HG03378 (cell line): ENCODE measurements around the gene GEMIN8.

Source experiments
- ATAC-seq: cut with Tn5 transposase; IDR thresholded peaks from one replicate; pipeline ENCODE4 v1.9.1; 2021; ENCODE audit warnings: mild to moderate bottlenecking, moderate library complexity; ENCODE audit not compliant: unreplicated experiment

The GEMIN8 gene

GRCh38 chrX:14017399-14017798, 12.3 kb downstream of the GEMIN8 start:
- ATAC-seq: no peak

GRCh38 chrX:14015941-14016340, 13.8 kb downstream of the GEMIN8 start:
- no peak for ATAC-seq

- no peak for ATAC-seq
Measured at GRCh38 chrX:14015294-14015693, 14.4 kb downstream of the GEMIN8 start.

- ATAC-seq: no peak
Measured at GRCh38 chrX:14014526-14014925, 15.2 kb downstream of the GEMIN8 start.

GRCh38 chrX:14013054-14013453, 16.6 kb downstream of the GEMIN8 start:
- ATAC-seq: no peak

GRCh38 chrX:14010566-14010965, 19.1 kb downstream of the GEMIN8 start:
- no peak for ATAC-seq

GRCh38 chrX:14006540-14006939, 23.2 kb downstream of the GEMIN8 start:
- ATAC-seq: no peak

- ATAC-seq: no peak
Measured at GRCh38 chrX:14003876-14004425, 25.7 kb downstream of the GEMIN8 start.

- no peak for ATAC-seq
Measured at GRCh38 chrX:14003028-14003427, 26.7 kb downstream of the GEMIN8 start.

- ATAC-seq: no peak
Measured at GRCh38 chrX:13996650-13997049, 33.0 kb downstream of the GEMIN8 start.

GRCh38 chrX:13994536-13995080, 35.1 kb downstream of the GEMIN8 start:
- no peak for ATAC-seq

GRCh38 chrX:13994104-13994503, 35.6 kb downstream of the GEMIN8 start:
- no peak for ATAC-seq

GRCh38 chrX:13990126-13990800, 39.4 kb downstream of the GEMIN8 start:
- ATAC-seq: no peak

- no peak for ATAC-seq
Measured at GRCh38 chrX:13985697-13986435, 43.8 kb downstream of the GEMIN8 start.

- no peak for ATAC-seq
Measured at GRCh38 chrX:13983734-13984133, 46.0 kb downstream of the GEMIN8 start.

- no peak for ATAC-seq
Measured at GRCh38 chrX:13968198-13968597, 61.5 kb downstream of the GEMIN8 start.

- ATAC-seq: no peak
Measured at GRCh38 chrX:13967636-13968035, 62.1 kb downstream of the GEMIN8 start.

GRCh38 chrX:13966793-13967125, 62.9 kb downstream of the GEMIN8 start:
- no peak for ATAC-seq

GRCh38 chrX:13966071-13966792, 63.5 kb downstream of the GEMIN8 start:
- ATAC-seq: no peak

GRCh38 chrX:13965531-13965930, 64.2 kb downstream of the GEMIN8 start:
- ATAC-seq: no peak

- ATAC-seq: no peak
Measured at GRCh38 chrX:13956998-13957397, 72.7 kb downstream of the GEMIN8 start.
